HL-60 (cell line): ENCODE results near the gene C5orf24.
"Not testable (repeated sequence)": the region's sequence is repeated elsewhere in the genome, so short reads cannot be mapped to it uniquely, and the experiment has no call there.

ENCODE experiments used
- POLR2AphosphoS5 ChIP-seq: IDR thresholded peaks from 2 replicates; pipeline ENCODE4 v1.6.1; 2012; ENCODE audit warnings: low read depth
- TF ChIP-seq, protein P1 (sequence below): IDR thresholded peaks from one replicate; pipeline ENCODE4 v1.5.1; 2011; ENCODE audit warnings: low read length, control low read depth, inconsistent platforms; ENCODE audit not compliant: insufficient read depth
- TF ChIP-seq, protein P2 (sequence below): IDR thresholded peaks from 2 replicates; pipeline ENCODE4 v1.6.1; 2012; ENCODE audit warnings: low read depth; ENCODE audit not compliant: insufficient replicate concordance

DNA sequence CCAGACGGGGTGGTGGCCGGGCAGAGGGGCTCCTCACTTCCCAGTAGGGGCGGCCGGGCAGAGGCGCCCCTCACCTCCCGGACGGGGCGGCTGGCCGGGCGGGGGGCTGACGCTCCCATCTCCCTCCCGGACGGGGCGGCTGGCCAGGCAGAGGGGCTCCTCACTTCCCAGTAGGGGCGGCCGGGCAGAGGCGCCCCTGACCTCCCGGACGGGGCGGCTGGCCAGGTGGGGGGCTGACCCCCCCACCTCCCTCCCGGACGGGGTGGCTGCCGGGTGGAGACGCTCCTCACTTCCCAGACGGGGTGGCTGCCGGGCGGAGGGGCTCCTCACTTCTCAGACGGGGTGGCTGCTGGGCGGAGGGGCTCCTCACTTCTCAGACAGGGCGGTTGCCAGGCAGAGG lies 35.9 kb downstream of the C5orf24 start:
- TF ChIP-seq, protein P1, sequence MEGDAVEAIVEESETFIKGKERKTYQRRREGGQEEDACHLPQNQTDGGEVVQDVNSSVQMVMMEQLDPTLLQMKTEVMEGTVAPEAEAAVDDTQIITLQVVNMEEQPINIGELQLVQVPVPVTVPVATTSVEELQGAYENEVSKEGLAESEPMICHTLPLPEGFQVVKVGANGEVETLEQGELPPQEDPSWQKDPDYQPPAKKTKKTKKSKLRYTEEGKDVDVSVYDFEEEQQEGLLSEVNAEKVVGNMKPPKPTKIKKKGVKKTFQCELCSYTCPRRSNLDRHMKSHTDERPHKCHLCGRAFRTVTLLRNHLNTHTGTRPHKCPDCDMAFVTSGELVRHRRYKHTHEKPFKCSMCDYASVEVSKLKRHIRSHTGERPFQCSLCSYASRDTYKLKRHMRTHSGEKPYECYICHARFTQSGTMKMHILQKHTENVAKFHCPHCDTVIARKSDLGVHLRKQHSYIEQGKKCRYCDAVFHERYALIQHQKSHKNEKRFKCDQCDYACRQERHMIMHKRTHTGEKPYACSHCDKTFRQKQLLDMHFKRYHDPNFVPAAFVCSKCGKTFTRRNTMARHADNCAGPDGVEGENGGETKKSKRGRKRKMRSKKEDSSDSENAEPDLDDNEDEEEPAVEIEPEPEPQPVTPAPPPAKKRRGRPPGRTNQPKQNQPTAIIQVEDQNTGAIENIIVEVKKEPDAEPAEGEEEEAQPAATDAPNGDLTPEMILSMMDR = not testable (repeated sequence)
- not testable (repeated sequence) for TF ChIP-seq POLR2AphosphoS5
- TF ChIP-seq, protein P2, sequence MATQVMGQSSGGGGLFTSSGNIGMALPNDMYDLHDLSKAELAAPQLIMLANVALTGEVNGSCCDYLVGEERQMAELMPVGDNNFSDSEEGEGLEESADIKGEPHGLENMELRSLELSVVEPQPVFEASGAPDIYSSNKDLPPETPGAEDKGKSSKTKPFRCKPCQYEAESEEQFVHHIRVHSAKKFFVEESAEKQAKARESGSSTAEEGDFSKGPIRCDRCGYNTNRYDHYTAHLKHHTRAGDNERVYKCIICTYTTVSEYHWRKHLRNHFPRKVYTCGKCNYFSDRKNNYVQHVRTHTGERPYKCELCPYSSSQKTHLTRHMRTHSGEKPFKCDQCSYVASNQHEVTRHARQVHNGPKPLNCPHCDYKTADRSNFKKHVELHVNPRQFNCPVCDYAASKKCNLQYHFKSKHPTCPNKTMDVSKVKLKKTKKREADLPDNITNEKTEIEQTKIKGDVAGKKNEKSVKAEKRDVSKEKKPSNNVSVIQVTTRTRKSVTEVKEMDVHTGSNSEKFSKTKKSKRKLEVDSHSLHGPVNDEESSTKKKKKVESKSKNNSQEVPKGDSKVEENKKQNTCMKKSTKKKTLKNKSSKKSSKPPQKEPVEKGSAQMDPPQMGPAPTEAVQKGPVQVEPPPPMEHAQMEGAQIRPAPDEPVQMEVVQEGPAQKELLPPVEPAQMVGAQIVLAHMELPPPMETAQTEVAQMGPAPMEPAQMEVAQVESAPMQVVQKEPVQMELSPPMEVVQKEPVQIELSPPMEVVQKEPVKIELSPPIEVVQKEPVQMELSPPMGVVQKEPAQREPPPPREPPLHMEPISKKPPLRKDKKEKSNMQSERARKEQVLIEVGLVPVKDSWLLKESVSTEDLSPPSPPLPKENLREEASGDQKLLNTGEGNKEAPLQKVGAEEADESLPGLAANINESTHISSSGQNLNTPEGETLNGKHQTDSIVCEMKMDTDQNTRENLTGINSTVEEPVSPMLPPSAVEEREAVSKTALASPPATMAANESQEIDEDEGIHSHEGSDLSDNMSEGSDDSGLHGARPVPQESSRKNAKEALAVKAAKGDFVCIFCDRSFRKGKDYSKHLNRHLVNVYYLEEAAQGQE = not testable (repeated sequence)
